ENCODE results near the gene OR51V1.
"Not testable (repeated sequence)": the region's sequence is repeated elsewhere in the genome, so short reads cannot be mapped to it uniquely, and the experiment has no call there.

Gene OR51V1

GRCh38 chr11:5174934-5175333, 25.5 kb downstream of the OR51V1 start:
- no peak for DNase-seq (ENCODE audit: low read depth)
- TF ChIP-seq CTCF (IDR thresholded peaks at IDR 0.05; ENCODE audit: control insufficient read depth, extremely low read depth, insufficient read depth): no peak
- no peak overlapping the region for H3K4me3 ChIP-seq (ENCODE audit: low read depth, low read length)

- no peak overlapping the region for H3K4me3 ChIP-seq (ENCODE audit: low read depth, low read length)
Measured at GRCh38 chr11:5171856-5172255, 28.6 kb downstream of the OR51V1 start.

GRCh38 chr11:5165898-5166297, 34.6 kb downstream of the OR51V1 start:
- H3K4me3 ChIP-seq (ENCODE audit: low read depth, low read length); DNase-seq (ENCODE audit: low read depth): not testable (repeated sequence)

More at GRCh38 chr11:5171856-5172255, 28.6 kb downstream of the OR51V1 start:
- DNase-seq (ENCODE audit: low read depth): no peak
- TF ChIP-seq CTCF (IDR thresholded peaks at IDR 0.05; ENCODE audit: control insufficient read depth, extremely low read depth, insufficient read depth): no peak

- not testable (repeated sequence) for H3K4me3 ChIP-seq (ENCODE audit: low read depth, low read length); DNase-seq (ENCODE audit: low read depth)
Measured at GRCh38 chr11:5164807-5165206, 35.7 kb downstream of the OR51V1 start.

GRCh38 chr11:5161045-5161444, 39.4 kb downstream of the OR51V1 start:
- not testable (repeated sequence) for DNase-seq (ENCODE audit: low read depth); H3K4me3 ChIP-seq (ENCODE audit: low read depth, low read length)

- DNase-seq (ENCODE audit: low read depth); H3K4me3 ChIP-seq (ENCODE audit: low read depth, low read length): not testable (repeated sequence)
Measured at GRCh38 chr11:5160217-5160616, 40.3 kb downstream of the OR51V1 start.

- DNase-seq (ENCODE audit: low read depth): no peak
- TF ChIP-seq CTCF (IDR thresholded peaks at IDR 0.05; ENCODE audit: control insufficient read depth, extremely low read depth, insufficient read depth): no peak
- H3K4me3 ChIP-seq (ENCODE audit: low read depth, low read length): no peak overlapping the region
Measured at GRCh38 chr11:5159806-5160205, 40.7 kb downstream of the OR51V1 start.

DNA sequence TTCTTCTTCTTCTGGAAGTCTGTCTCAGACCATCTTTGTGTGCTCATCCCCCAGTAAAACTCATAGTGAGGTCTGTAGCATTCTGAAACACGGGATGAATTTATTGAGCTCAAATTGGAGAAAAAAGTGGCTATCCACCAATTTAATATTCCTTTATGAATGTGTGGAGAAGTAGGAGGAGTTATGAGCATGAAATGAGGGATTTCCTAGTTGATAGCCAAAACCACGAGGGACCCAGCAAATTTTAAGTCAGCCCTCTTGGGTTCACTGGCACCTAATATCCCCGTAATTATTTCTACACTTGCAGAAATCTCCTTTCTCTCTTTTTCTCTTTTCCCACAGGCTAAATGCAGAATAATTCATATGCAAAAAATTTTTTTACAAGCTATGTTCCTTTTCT, 45.8 kb downstream of the OR51V1 start, which contains the start of gene OR52A1:
OR52A1 (minus strand) TSS at position 101 of the 400 bp plus-strand sequence. CDS start 2,388 bp downstream, outside the sequence.
- no peak within 1 kb of the TSS for H3K4me3 ChIP-seq (ENCODE audit: low read depth, low read length)
- DNase-seq (ENCODE audit: low read depth): no peak

More for the DNA sequence above, 45.8 kb downstream of the OR51V1 start, which contains the start of gene OR52A1:
- TF ChIP-seq CTCF (IDR thresholded peaks at IDR 0.05; ENCODE audit: control insufficient read depth, extremely low read depth, insufficient read depth): no peak

Data from LNCaP clone FGC (cell line).